GM23248 (cell line): Measurements from ENCODE around the gene MAGI1. TPM values are rescaled to one million over a fixed set of nuclear protein-coding genes. Genes with fewer than 3 reads are reported as not detected.

Source experiments
- DNase-seq: peaks from one replicate; pipeline ENCODE4 v3.0.0-alpha.2; 2015
- H2AFZ ChIP-seq: fragments of 200-600 bp; sonication (generic); 2 replicates; pipeline ENCODE4 v1.6.1; 2016; ENCODE audit warnings: antibody characterized with exemption
- H3F3A ChIP-seq: fragments of 200-600 bp; sonication (generic); 2 replicates; pipeline ENCODE4 v1.6.1; 2016; ENCODE audit warnings: mild to moderate bottlenecking, antibody characterized with exemption, mixed run types; ENCODE audit not compliant: insufficient read depth
- H3K27ac ChIP-seq: fragments of 200-600 bp; sonication (generic); 2 replicates; pipeline ENCODE4 v1.5.1; 2016; ENCODE audit warnings: mild to moderate bottlenecking
- H3K27me3 ChIP-seq: fragments of 200-600 bp; sonication (generic); replicated peaks from 2 replicates; pipeline ENCODE4 v1.6.1; 2016; ENCODE audit warnings: mild to moderate bottlenecking; ENCODE audit not compliant: insufficient read depth
- H3K36me3 ChIP-seq: fragments of 200-600 bp; sonication (generic); 2 replicates; pipeline ENCODE4 v1.6.1; 2016; ENCODE audit warnings: low read depth, mild to moderate bottlenecking
- H3K4me1 ChIP-seq: fragments of 200-600 bp; sonication (generic); 2 replicates; pipeline ENCODE4 v1.6.1; 2016; ENCODE audit warnings: mild to moderate bottlenecking; ENCODE audit not compliant: insufficient read depth
- H3K4me2 ChIP-seq: fragments of 200-600 bp; sonication (generic); one replicate; pipeline ENCODE4 v1.6.1; 2016; ENCODE audit warnings: mild to moderate bottlenecking; ENCODE audit not compliant: unreplicated experiment
- H3K4me3 ChIP-seq: fragments of 200-600 bp; sonication (generic); 2 replicates; pipeline ENCODE4 v1.5.1; 2016; ENCODE audit warnings: mild to moderate bottlenecking
- H3K79me2 ChIP-seq: fragments of 200-600 bp; sonication (generic); 2 replicates; pipeline ENCODE4 v1.6.1; 2016; ENCODE audit warnings: mild to moderate bottlenecking; ENCODE audit not compliant: insufficient read depth
- H3K9ac ChIP-seq: fragments of 200-600 bp; sonication (generic); 2 replicates; pipeline ENCODE4 v1.6.1; 2016; ENCODE audit warnings: mild to moderate bottlenecking
- H3K9me2 ChIP-seq: fragments of 200-600 bp; sonication (generic); 2 replicates; pipeline ENCODE4 v1.6.1; 2016; ENCODE audit warnings: mixed run types, mild to moderate bottlenecking, moderate library complexity; ENCODE audit not compliant: insufficient read depth
- H3K9me3 ChIP-seq: fragments of 200-600 bp; sonication (generic); one replicate; pipeline ENCODE4 v1.6.1; 2017; ENCODE audit warnings: low read depth
- H4K20me1 ChIP-seq: fragments of 200-600 bp; sonication (generic); 2 replicates; pipeline ENCODE4 v1.6.0; 2016; ENCODE audit not compliant: insufficient read depth
- EZH2 ChIP-seq: fragments of 200-600 bp; sonication (generic); IDR thresholded peaks from 2 replicates; pipeline ENCODE4 v1.6.1; 2018; ENCODE audit warnings: antibody characterized with exemption, mild to moderate bottlenecking; ENCODE audit not compliant: insufficient read depth, poor library complexity, severe bottlenecking
- EZH2phosphoT487 ChIP-seq: fragments of 200-600 bp; sonication (generic); IDR thresholded peaks from 2 replicates; pipeline ENCODE4 v1.6.1; 2018; ENCODE audit warnings: antibody characterized with exemption, moderate library complexity, mild to moderate bottlenecking, low read depth; ENCODE audit not compliant: insufficient read depth
- WGBS, 2 experiments: methylation state at CpG; one replicate each; pipeline ENCODE4 v1.1.6; 2015 to 2017; ENCODE audit warnings: low lambda C conversion rate in 2 of 2, low coverage in 1 of 2; ENCODE audit errors: missing lambda C conversion rate in 2 of 2; 5-methylcytosine and 5-hydroxymethylcytosine counted together
- in situ Hi-C: fragments of 300-500 bp; cut with MboI; formaldehyde crosslinking; loops from 2 replicates; pipeline ENCODE4 v1.15.0; 2020
- polyA plus RNA-seq: library from polyadenylated mRNA; unstranded; fragments of >200 nt; fragmentation: Nextera tagmentation; extraction: Ambion mirVana; gene quantifications from 2 replicates; pipeline ENCODE4 v1.2.1, GENCODE V29; 2016
- total RNA-seq: library from RNA; depleted of rRNA; stranded (reverse); fragments of >200 nt; shearing (Covaris generic); gene quantifications from 2 replicates; pipeline ENCODE4 v1.2.3, GENCODE V29; 2014

MAGI1 gene
- total and polyA plus RNA-seq, 2 experiments from 2014 or later, result 7.3 to 13.8 TPM

GRCh38 chr3:65871305-65872141 lies 167.2 kb downstream of the MAGI1 start:
- Histone ChIP-seq H3K9me2 (no peaks in the 10 kb centered on the region), H3K27ac (no peak overlapping the region), H3F3A (0 out of 2 replicates have a peak, but pooled peaks cover 4% of the 10 kb centered on the region), H4K20me1 (no peaks in the 10 kb centered on the region), H3K9me3 (no peaks in the 10 kb centered on the region), H3K36me3 (no peaks in the 10 kb centered on the region), H3K4me3 (no peak overlapping the region), H3K4me2 (no peak overlapping the region), H2AFZ (no peak overlapping the region), H3K27me3 (no peaks in the 10 kb centered on the region), H3K79me2 (peaks cover 83% of the 10 kb centered on the region), H3K4me1 (no peaks in the 10 kb centered on the region), H3K9ac (no peak overlapping the region)
- DNase-seq, result no peak
- WGBS, 2 experiments, result 84 to 85% methylated on average over 6 of the region's 6 CpGs
- in situ Hi-C loops, result no loop called here
- TF ChIP-seq EZH2phosphoT487 (no peak), EZH2 (no peak)

GRCh38 chr3:65869798-65870197 lies 168.9 kb downstream of the MAGI1 start:
- WGBS, 2 experiments, result 84 to 87% methylated on average over 9 of the region's 9 CpGs
- DNase-seq, result no peak
- TF ChIP-seq EZH2 (no peak), EZH2phosphoT487 (no peak)

DNA sequence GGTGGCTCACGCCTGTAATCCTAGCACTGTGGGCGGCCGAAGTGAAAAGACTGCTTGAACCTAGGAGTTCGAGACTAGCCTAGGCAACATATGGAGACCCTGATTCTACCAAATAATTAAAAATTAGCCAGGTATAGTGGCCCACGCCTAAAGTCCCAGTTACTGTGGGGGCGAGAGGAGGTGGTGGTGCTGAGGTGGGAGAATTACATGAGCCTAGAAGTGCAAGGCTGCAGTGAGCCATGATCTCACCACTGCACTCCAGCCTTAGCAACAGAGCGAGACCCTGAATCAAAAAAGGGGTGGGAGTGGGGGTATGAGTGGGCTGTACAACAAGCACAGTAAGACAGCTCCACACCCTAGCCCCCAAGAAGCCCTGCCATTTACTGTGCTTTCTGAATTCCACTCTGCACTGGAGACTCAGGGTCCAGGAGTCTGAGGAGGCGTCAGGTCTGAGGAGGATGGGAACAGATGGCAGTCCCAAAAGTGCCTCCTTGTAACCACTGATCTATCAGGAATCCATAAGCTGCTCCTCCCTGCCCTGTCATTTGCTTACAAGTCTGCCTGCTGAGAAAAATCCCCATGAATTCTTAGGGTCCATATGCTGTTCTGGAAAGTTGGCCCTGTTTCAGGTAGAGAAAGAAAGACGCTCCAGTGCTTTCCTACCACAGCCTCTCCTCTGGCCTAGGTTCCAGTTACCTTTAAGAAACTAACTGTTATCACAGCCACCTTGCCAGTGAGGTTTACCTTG lies 171.1 kb downstream of the MAGI1 start:
- WGBS, 2 experiments, result 93% methylated on average over 9 of the region's 9 CpGs
- no peak for DNase-seq
- Histone ChIP-seq H3K9me2 (no peaks in the 10 kb centered on the region), H3K4me2 (no peak overlapping the region), H3K27ac (no peak overlapping the region), H3K36me3 (no peaks in the 10 kb centered on the region), H3F3A (no peaks in the 10 kb centered on the region), H3K4me1 (no peaks in the 10 kb centered on the region), H3K9ac (no peak overlapping the region), H3K9me3 (no peaks in the 10 kb centered on the region), H3K27me3 (no peaks in the 10 kb centered on the region), H4K20me1 (no peaks in the 10 kb centered on the region; the same call in 1 of the 2 replicates), H3K79me2 (peaks cover 77% of the 10 kb centered on the region), H2AFZ (no peak overlapping the region), H3K4me3 (no peak overlapping the region)
- in situ Hi-C loops, result no loop called here
- TF ChIP-seq EZH2 (no peak), EZH2phosphoT487 (no peak)

More at GRCh38 chr3:65869798-65870197, 168.9 kb downstream of the MAGI1 start:
- Histone ChIP-seq H3K9ac (no peak overlapping the region), H3K4me2 (no peak overlapping the region), H3K9me2 (no peaks in the 10 kb centered on the region), H3K4me1 (no peaks in the 10 kb centered on the region), H2AFZ (no peak overlapping the region), H3K27me3 (no peaks in the 10 kb centered on the region), H3K36me3 (no peaks in the 10 kb centered on the region), H3K4me3 (no peak overlapping the region), H4K20me1 (no peaks in the 10 kb centered on the region; the same call in 1 of the 2 replicates), H3K79me2 (peaks cover 77% of the 10 kb centered on the region), H3K9me3 (no peaks in the 10 kb centered on the region), H3K27ac (no peak overlapping the region), H3F3A (0 out of 2 replicates have a peak, but pooled peaks cover under 1% of the 10 kb centered on the region)
- in situ Hi-C loops, result no loop called here

- H3F3A ChIP-seq, result no peaks in the 10 kb centered on the region
- H3K4me1 ChIP-seq, result no peaks in the 10 kb centered on the region
- H3K27ac ChIP-seq, result no peak overlapping the region
- no peak overlapping the region for H3K4me3 ChIP-seq
- no peaks in the 10 kb centered on the region for H3K9me3 ChIP-seq
- H3K9me2 ChIP-seq, result no peaks in the 10 kb centered on the region
- H3K27me3 ChIP-seq, result no peaks in the 10 kb centered on the region
- in situ Hi-C loops, result no loop called here
- TF ChIP-seq EZH2phosphoT487, result no peak
- DNase-seq, result no peak
- H3K9ac ChIP-seq, result no peak overlapping the region
- no peaks in the 10 kb centered on the region; the same call in 1 of the 2 replicates for H4K20me1 ChIP-seq
- peaks cover 88% of the 10 kb centered on the region for H3K79me2 ChIP-seq
- 52 to 57% methylated on average over 6 of the region's 6 CpGs for WGBS, 2 experiments
- no peaks in the 10 kb centered on the region for H3K36me3 ChIP-seq
- no peak overlapping the region for H2AFZ ChIP-seq
- H3K4me2 ChIP-seq, result no peak overlapping the region
These were observed 174.3 kb downstream of the MAGI1 start for GRCh38 chr3:65864357-65864904.
